H1 (cell line): ENCODE data around the gene NUP85. TPM values are rescaled to one million over a fixed set of nuclear protein-coding genes. Genes with fewer than 3 reads are reported as not detected.

ENCODE experiments used
- JUND ChIP-seq: IDR thresholded peaks from 2 replicates; pipeline ENCODE4 v1.6.1; 2011; ENCODE audit warnings: mild to moderate bottlenecking, improper control_type of control experiment, low read length
- KDM1A ChIP-seq: fragments of 200-600, 300-600 bp; sonication (generic); IDR thresholded peaks from 2 replicates; pipeline ENCODE4 v1.7.1; 2016; ENCODE audit warnings: mild to moderate bottlenecking, low read length, borderline replicate concordance
- KDM4A ChIP-seq: IDR thresholded peaks from one replicate; pipeline ENCODE4 v1.7.1; 2012; ENCODE audit warnings: low read depth, mild to moderate bottlenecking, moderate library complexity, low read length, inconsistent platforms; ENCODE audit not compliant: severe bottlenecking
- POLR2A ChIP-seq, 2 experiments: IDR thresholded peaks; 1 replicate in 1 of 2; 2 replicates in 1 of 2; pipeline ENCODE4 v1.6.1; 2011; ENCODE audit warnings: low read depth in 2 of 2, low read length in 2 of 2, mild to moderate bottlenecking in 2 of 2; ENCODE audit errors: control extremely low read depth in 1 of 2
- TBP ChIP-seq: IDR thresholded peaks from 2 replicates; pipeline ENCODE4 v1.6.1; 2011; ENCODE audit warnings: low read depth, low read length, improper control_type of control experiment
- polyA plus RNA-seq, 7 experiments: library from polyadenylated mRNA; depleted of rRNA in 3 of 7; stranded (reverse) in 5 of 7; unstranded in 2 of 7; fragments of >200 nt in 5 of 7; fragments of 200-250 nt in 2 of 7; gene quantifications; 1 replicate in 5 of 7; 2 replicates in 1 of 7; 4 replicates in 1 of 7; pipeline versions ENCODE4 v1.2.1 to v1.2.3, GENCODE V29; 2011 to 2013; ENCODE audit warnings: missing spikeins in 2 of 7, mixed read lengths in 2 of 7
- total RNA-seq: library from RNA; stranded (reverse); fragmentation: NEBNext Ultra II Directional; extraction: Animal tissue kit (Norgen Biotek cat#: 25700); gene quantifications from 2 replicates; pipeline ENCODE4 v1.2.1, GENCODE V29; 2021
- TF ChIP-seq, protein P1 (sequence below), 3 experiments: IDR thresholded peaks; 1 replicate in 2 of 3; 2 replicates in 1 of 3; pipeline versions ENCODE4 v1.5.1 to v1.6.1; 2011; ENCODE audit warnings: low read length in 3 of 3, mild to moderate bottlenecking in 3 of 3, inconsistent platforms in 2 of 3, low read depth in 1 of 3, moderate library complexity in 1 of 3; ENCODE audit not compliant: insufficient read depth in 1 of 3; ENCODE audit errors: control extremely low read depth in 1 of 3
- TF ChIP-seq, protein P2 (sequence below): IDR thresholded peaks from 2 replicates; pipeline ENCODE4 v1.6.1; 2012; ENCODE audit warnings: low read length, inconsistent platforms
- TF ChIP-seq, protein P3 (sequence below): IDR thresholded peaks from 2 replicates; pipeline ENCODE4 v1.6.1; 2012; ENCODE audit warnings: inconsistent platforms

The NUP85 gene
- total and polyA plus RNA-seq, 2 of the 8 experiments (the other 6 are each of a cell fraction or from before 2014, with no cell fraction given) = 98.5 to 154 TPM

DNA sequence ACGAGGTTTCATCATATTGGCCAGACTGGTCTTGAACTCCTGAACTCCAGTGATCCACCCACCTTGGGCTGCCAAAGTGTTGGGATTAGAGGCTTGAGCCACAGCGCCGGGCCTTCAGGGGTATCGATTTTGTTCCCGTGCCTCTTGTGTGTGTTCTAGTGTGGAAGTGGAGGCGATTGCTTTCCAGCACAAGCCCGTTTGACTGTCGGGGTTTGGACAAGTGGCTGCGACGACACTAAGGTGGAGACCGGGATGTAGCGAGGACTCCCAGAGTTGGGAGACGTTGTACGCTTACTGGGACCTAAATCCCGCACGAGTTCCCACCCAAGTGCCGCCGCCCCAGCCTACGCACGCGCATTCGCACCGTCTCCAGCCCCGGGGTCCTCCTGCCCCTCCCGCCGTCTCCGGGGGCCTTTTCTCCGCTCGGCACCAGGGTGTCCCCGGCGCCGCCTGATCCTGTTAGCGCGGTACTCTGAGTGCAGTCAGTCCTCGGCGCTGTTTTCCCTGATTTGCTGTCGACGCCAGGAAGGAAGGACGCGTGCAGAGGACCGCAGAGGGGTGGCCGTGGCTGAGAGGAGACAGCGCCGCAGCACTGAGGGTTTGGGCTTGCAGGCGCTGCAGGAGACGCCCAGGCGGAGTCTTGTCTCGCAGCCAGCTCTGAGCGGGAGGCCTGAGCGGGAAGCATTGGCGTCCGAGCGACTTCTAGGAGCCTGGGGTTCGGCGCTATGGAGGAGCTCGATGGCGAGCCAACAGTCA lies at the start of gene NUP85 (continued):
- TF ChIP-seq, protein P1, sequence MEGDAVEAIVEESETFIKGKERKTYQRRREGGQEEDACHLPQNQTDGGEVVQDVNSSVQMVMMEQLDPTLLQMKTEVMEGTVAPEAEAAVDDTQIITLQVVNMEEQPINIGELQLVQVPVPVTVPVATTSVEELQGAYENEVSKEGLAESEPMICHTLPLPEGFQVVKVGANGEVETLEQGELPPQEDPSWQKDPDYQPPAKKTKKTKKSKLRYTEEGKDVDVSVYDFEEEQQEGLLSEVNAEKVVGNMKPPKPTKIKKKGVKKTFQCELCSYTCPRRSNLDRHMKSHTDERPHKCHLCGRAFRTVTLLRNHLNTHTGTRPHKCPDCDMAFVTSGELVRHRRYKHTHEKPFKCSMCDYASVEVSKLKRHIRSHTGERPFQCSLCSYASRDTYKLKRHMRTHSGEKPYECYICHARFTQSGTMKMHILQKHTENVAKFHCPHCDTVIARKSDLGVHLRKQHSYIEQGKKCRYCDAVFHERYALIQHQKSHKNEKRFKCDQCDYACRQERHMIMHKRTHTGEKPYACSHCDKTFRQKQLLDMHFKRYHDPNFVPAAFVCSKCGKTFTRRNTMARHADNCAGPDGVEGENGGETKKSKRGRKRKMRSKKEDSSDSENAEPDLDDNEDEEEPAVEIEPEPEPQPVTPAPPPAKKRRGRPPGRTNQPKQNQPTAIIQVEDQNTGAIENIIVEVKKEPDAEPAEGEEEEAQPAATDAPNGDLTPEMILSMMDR (IDR thresholded peaks at IDR 0.05; ENCODE audit: control extremely low read depth in 1 of 3, insufficient read depth in 1 of 3, low read depth in 1 of 3, low read length in 3 of 3) = no peak
- TF ChIP-seq TBP (peak; percentile 80), KDM1A (no peak), JUND (no peak), KDM4A (no peak), POLR2A (IDR thresholded peaks at IDR 0.05; ENCODE audit: control extremely low read depth in 1 of 2, low read depth in 2 of 2, low read length in 2 of 2) (peak in 1 of 2 experiments; percentile 79; a peak in 2 of 3 replicates)
- TF ChIP-seq, protein P2, sequence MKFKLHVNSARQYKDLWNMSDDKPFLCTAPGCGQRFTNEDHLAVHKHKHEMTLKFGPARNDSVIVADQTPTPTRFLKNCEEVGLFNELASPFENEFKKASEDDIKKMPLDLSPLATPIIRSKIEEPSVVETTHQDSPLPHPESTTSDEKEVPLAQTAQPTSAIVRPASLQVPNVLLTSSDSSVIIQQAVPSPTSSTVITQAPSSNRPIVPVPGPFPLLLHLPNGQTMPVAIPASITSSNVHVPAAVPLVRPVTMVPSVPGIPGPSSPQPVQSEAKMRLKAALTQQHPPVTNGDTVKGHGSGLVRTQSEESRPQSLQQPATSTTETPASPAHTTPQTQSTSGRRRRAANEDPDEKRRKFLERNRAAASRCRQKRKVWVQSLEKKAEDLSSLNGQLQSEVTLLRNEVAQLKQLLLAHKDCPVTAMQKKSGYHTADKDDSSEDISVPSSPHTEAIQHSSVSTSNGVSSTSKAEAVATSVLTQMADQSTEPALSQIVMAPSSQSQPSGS = no peak
- TF ChIP-seq, protein P3, sequence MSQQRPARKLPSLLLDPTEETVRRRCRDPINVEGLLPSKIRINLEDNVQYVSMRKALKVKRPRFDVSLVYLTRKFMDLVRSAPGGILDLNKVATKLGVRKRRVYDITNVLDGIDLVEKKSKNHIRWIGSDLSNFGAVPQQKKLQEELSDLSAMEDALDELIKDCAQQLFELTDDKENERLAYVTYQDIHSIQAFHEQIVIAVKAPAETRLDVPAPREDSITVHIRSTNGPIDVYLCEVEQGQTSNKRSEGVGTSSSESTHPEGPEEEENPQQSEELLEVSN = peak; percentile 82
